GM12878 (cell line): ENCODE measurements around the gene GMDS. TPM values are rescaled to one million over a fixed set of nuclear protein-coding genes. Genes with fewer than 3 reads are reported as not detected.
A peak's percentile ranks its signal among the peaks of the same experiment; 100 is the strongest.

Experiments
- ATAC-seq: fragments of 200-7000 bp; cut with Tn5 transposase; 3 replicates; pipeline ENCODE4 v1.9.1; 2020; ENCODE audit warnings: mild to moderate bottlenecking, moderate library complexity
- BruUV-seq: library from RNA; stranded (reverse); fragments of 400-500 nt; replicated peaks from 2 replicates; lab custom pipeline; 2021; lab: Mats Ljungman, UMichigan
- CTCF ChIA-PET: fragments of 300-600 bp; sonication (Branson Sonifier 250); formaldehyde crosslinking; extraction: SDS; loops from one replicate; lab custom pipeline; 2021; ENCODE audit warnings: inconsistent platforms; lab: Yijun Ruan, JAX
- POLR2A ChIA-PET: fragments of 350-600 bp; formaldehyde crosslinking; extraction: SDS; loops from one replicate; lab custom pipeline; 2021; ENCODE audit warnings: inconsistent platforms; lab: Charles Lee
- RAD21 ChIA-PET: fragments of 300-600 bp; sonication (Branson Sonifier 250); formaldehyde crosslinking; loops from one replicate; lab custom pipeline; 2023; ENCODE audit warnings: antibody characterized with exemption; ENCODE audit not compliant: unreplicated experiment; lab: Charles Lee
- SMC1A ChIA-PET: fragments of 300-600 bp; sonication (Branson Sonifier 250); formaldehyde crosslinking; loops from one replicate; lab custom pipeline; 2023; ENCODE audit not compliant: unreplicated experiment, uncharacterized antibody; lab: Charles Lee
- DNase-seq: peaks from one replicate; pipeline ENCODE4 v3.0.0-alpha.2; 2011; ENCODE audit warnings: low read depth, low spot score
- FAIRE-seq: peaks from 3 replicates; lab custom pipeline; 2011; peaks lifted over from hg19 to GRCh38; lab: Jason Lieb, UNC
- H2AFZ ChIP-seq: 2 replicates; pipeline ENCODE4 v1.6.0; 2011; ENCODE audit warnings: low read depth, low read length, control low read depth; ENCODE audit not compliant: control insufficient read depth
- H3K27ac ChIP-seq: 2 replicates; pipeline ENCODE4 v1.5.1; 2011; ENCODE audit warnings: control low read depth; ENCODE audit not compliant: control insufficient read depth, insufficient read depth
- H3K27me3 ChIP-seq, 2 experiments: replicated peaks in 1 of 2; 2 replicates each; pipeline versions ENCODE4 v1.6.0 to v1.6.1; 2011; ENCODE audit warnings: low read length in 1 of 2; ENCODE audit not compliant: control insufficient read depth in 2 of 2, insufficient read depth in 2 of 2
- H3K36me3 ChIP-seq, 2 experiments: 2 replicates each; pipeline ENCODE4 v1.5.1; 2011; ENCODE audit warnings: low read length in 1 of 2; ENCODE audit not compliant: control insufficient read depth in 2 of 2, insufficient read depth in 2 of 2
- H3K4me1 ChIP-seq: 2 replicates; pipeline ENCODE4 v1.6.1; 2011; ENCODE audit warnings: mild to moderate bottlenecking, low read length, moderate library complexity, mixed read lengths; ENCODE audit not compliant: control insufficient read depth, insufficient read depth
- H3K4me2 ChIP-seq: 2 replicates; pipeline ENCODE4 v1.6.0; 2011; ENCODE audit warnings: control low read depth; ENCODE audit not compliant: control insufficient read depth, insufficient read depth
- H3K4me3 ChIP-seq: fragments of 200-600 bp; sonication (generic); 2 replicates; pipeline ENCODE4 v1.5.1; 2016
- H3K79me2 ChIP-seq: 2 replicates; pipeline ENCODE4 v1.6.0; 2011; ENCODE audit warnings: low read length; ENCODE audit not compliant: control insufficient read depth, insufficient read depth
- H3K9ac ChIP-seq: 2 replicates; pipeline ENCODE4 v1.8.0; 2011; ENCODE audit warnings: low read length, control low read depth, mixed read lengths; ENCODE audit not compliant: control insufficient read depth, insufficient read depth
- H3K9me3 ChIP-seq: replicated peaks from 3 replicates; pipeline ENCODE4 v1.5.1; 2011; ENCODE audit warnings: mild to moderate bottlenecking, low read length; ENCODE audit not compliant: control insufficient read depth, insufficient read depth
- H4K20me1 ChIP-seq: 2 replicates; pipeline ENCODE4 v1.6.0; 2011; ENCODE audit not compliant: control insufficient read depth, insufficient read depth
- BHLHE40 ChIP-seq, 2 experiments: fragments of 450-650 bp in 1 of 2; IDR thresholded peaks; 2 replicates each; pipeline ENCODE4 v1.6.1; 2011 to 2017; ENCODE audit warnings: low read depth in 2 of 2, borderline replicate concordance in 1 of 2, improper control_type of control experiment in 1 of 2, low read length in 1 of 2, mild to moderate bottlenecking in 1 of 2
- BMI1 ChIP-seq: fragments of 450-650 bp; IDR thresholded peaks from 2 replicates; pipeline ENCODE4 v1.6.1; 2016; ENCODE audit warnings: mild to moderate bottlenecking, moderate library complexity, borderline replicate concordance
- EZH2 ChIP-seq: IDR thresholded peaks from 2 replicates; pipeline ENCODE4 v1.6.1; 2012; ENCODE audit warnings: low read depth, mild to moderate bottlenecking, control low read depth, inconsistent platforms, low read length, borderline replicate concordance; ENCODE audit not compliant: control insufficient read depth
- IKZF1 ChIP-seq: fragments of 450-650 bp; conservative IDR thresholded peaks from 2 replicates; pipeline ENCODE4 v1.6.1; 2017; ENCODE audit warnings: antibody characterized with exemption, mild to moderate bottlenecking
- MEF2B ChIP-seq: fragments of 450-650 bp; IDR thresholded peaks from 2 replicates; pipeline ENCODE4 v1.6.1; 2018; ENCODE audit warnings: mild to moderate bottlenecking, moderate library complexity; ENCODE audit not compliant: partially characterized antibody, poor library complexity, severe bottlenecking
- NFXL1 ChIP-seq: fragments of 450-650 bp; IDR thresholded peaks from 2 replicates; pipeline ENCODE4 v1.6.1; 2017; ENCODE audit warnings: antibody characterized with exemption, mild to moderate bottlenecking, borderline replicate concordance
- PRDM15 ChIP-seq: fragments of 450-650 bp; formaldehyde crosslinking; IDR thresholded peaks from 2 replicates; pipeline ENCODE4 v1.4.0; 2020; ENCODE audit warnings: mild to moderate bottlenecking, moderate library complexity
- RAD21 ChIP-seq: IDR thresholded peaks from 2 replicates; pipeline ENCODE4 v1.6.1; 2011; ENCODE audit warnings: mild to moderate bottlenecking, low read depth, low read length, moderate library complexity; ENCODE audit not compliant: insufficient read depth
- SUZ12 ChIP-seq: fragments of 200-600 bp; sonication (generic); IDR thresholded peaks from one replicate; pipeline ENCODE4 v1.6.1; 2018; ENCODE audit warnings: antibody characterized with exemption, mild to moderate bottlenecking; ENCODE audit not compliant: unreplicated experiment
- YY1 ChIP-seq: IDR thresholded peaks from 2 replicates; pipeline ENCODE4 v1.6.1; 2011; ENCODE audit warnings: low read depth, mild to moderate bottlenecking, low read length
- ZNF622 ChIP-seq: fragments of 450-650 bp; IDR thresholded peaks from 2 replicates; pipeline ENCODE4 v1.6.1; 2017; ENCODE audit warnings: mild to moderate bottlenecking, inconsistent platforms
- WGBS: methylation state at CpG from one replicate; pipeline ENCODE4 v1.1.6; 2016; ENCODE audit warnings: low lambda C conversion rate; ENCODE audit not compliant: insufficient replicate concordance, insufficient coverage; ENCODE audit errors: missing lambda C conversion rate; 5-methylcytosine and 5-hydroxymethylcytosine counted together
- in situ Hi-C: fragments of 300-500 bp; cut with MboI; formaldehyde crosslinking; loops from 9 replicates; pipeline ENCODE4 v1.14.3; 2018; ENCODE audit warnings: mixed read lengths
- intact Hi-C: fragments of 100-400 bp; cut with micrococcal nuclease; formaldehyde crosslinking; loops from one replicate; pipeline ENCODE4 v1.14.2; 2022; ENCODE audit not compliant: unreplicated experiment
- polyA plus RNA-seq, 11 experiments: library from polyadenylated mRNA; depleted of rRNA in 4 of 11; unstranded in 6 of 11; stranded (reverse) in 5 of 11; fragments of >200 nt; fragmentation: Nextera tagmentation in 4 of 11; fragmentation: Illumina TruSeq in 1 of 11; extraction: Ambion mirVana in 4 of 11; extraction: Trizol in 1 of 11; gene quantifications; 1 replicate in 1 of 11; 2 replicates in 10 of 11; pipeline versions ENCODE4 v1.2.1 to v1.2.3, GENCODE V29; 2011 to 2016; ENCODE audit warnings: inconsistent platforms in 2 of 11, missing spikeins in 2 of 11, low read depth in 1 of 11
- total RNA-seq, 4 experiments: library from RNA; depleted of rRNA in 3 of 4; stranded (reverse); fragments of >200 nt in 3 of 4; fragmentation: Illumina TruSeq in 1 of 4; extraction: Trizol in 1 of 4; gene quantifications; 2 replicates each; pipeline versions ENCODE4 v1.2.1 to v1.2.3, GENCODE V29; 2013 to 2021
- TF ChIP-seq, protein P1 (sequence below): IDR thresholded peaks from 2 replicates; pipeline ENCODE4 v1.6.1; 2012; ENCODE audit warnings: low read depth, low read length, improper control_type of control experiment

GMDS gene
- total and polyA plus RNA-seq, 10 of the 15 experiments (the other 5 are each of a cell fraction or from before 2014, with no cell fraction given): 0.61 to 53.8 (median 29.3) TPM

- ChIA-PET RAD21 (interaction anchor here (0.7 kb wide), 1 partner anchor 500 kb away, joined by 3 read pairs; no protein-coding TSS in a partner anchor), CTCF (interaction anchor here (0.9 to 1.3 kb wide), 2 partner anchors 25 to 435 kb away, joined by 3 read pairs; no protein-coding TSS in a partner anchor), SMC1A (no interaction called here), POLR2A (no interaction called here)
- BruUV-seq: no TSS peak
- H3K36me3 ChIP-seq: no peaks in the 10 kb centered on the region
- no peaks in the 10 kb centered on the region for H3K9me3 ChIP-seq
- no peak overlapping the region for H3K27ac ChIP-seq
- intact Hi-C loops: loop anchor here (1.0 to 10.0 kb wide), 4 partner anchors 170 to 750 kb away; no protein-coding TSS in a partner anchor
- peak overlapping the region; percentile 46 for H2AFZ ChIP-seq
- H3K4me2 ChIP-seq: peak overlapping the region; percentile 77
- peaks cover 29 to 49% of the 10 kb centered on the region in 2 experiments for H3K27me3 ChIP-seq
- no peak for FAIRE-seq
- 0 out of 2 replicates have a peak, but pooled peaks cover 3% of the 10 kb centered on the region for H4K20me1 ChIP-seq
- in situ Hi-C loops: loop anchor here (5.0 kb wide), 2 partner anchors 503 to 588 kb away; no protein-coding TSS in a partner anchor
- no peaks in the 10 kb centered on the region for H3K79me2 ChIP-seq
- H3K9ac ChIP-seq: no peak overlapping the region
- ATAC-seq: peak; percentile 96
- H3K4me3 ChIP-seq: peak overlapping the region; percentile 16; the same call in 1 of the 2 replicates
- DNase-seq: no peak
- H3K4me1 ChIP-seq: peaks cover 10% of the 10 kb centered on the region
- WGBS: 2% methylated on average over 74 of the region's 85 CpGs
- TF ChIP-seq, protein P1, sequence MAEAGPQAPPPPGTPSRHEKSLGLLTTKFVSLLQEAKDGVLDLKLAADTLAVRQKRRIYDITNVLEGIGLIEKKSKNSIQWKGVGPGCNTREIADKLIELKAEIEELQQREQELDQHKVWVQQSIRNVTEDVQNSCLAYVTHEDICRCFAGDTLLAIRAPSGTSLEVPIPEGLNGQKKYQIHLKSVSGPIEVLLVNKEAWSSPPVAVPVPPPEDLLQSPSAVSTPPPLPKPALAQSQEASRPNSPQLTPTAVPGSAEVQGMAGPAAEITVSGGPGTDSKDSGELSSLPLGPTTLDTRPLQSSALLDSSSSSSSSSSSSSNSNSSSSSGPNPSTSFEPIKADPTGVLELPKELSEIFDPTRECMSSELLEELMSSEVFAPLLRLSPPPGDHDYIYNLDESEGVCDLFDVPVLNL: 0 out of 2 replicates have a peak, but pooled peaks have one; percentile 15
- TF ChIP-seq PRDM15 (no peak), BHLHE40 (IDR thresholded peaks at IDR 0.05; ENCODE audit: borderline replicate concordance in 1 of 2, low read depth in 2 of 2, low read length in 1 of 2) (peak in 1 of 2 experiments; percentile 35; a peak in 2 of 4 replicates), RAD21 (peak; percentile 94), MEF2B (peak; percentile 66), YY1 (peak; percentile 69; the same call in 1 of the 2 replicates), BMI1 (no peak), EZH2 (no peak), SUZ12 (peak; percentile 97), NFXL1 (no peak), IKZF1 (0 out of 2 replicates have a peak, but pooled peaks have one; percentile 19), ZNF622 (no peak)
Measured at GRCh38 chr6:1604158-1605003, 641.0 kb downstream of the GMDS start.
